WI38 (cell line): Measurements from ENCODE around the gene PI3.

Source experiments
- H3K4me3 ChIP-seq: 2 replicates; pipeline ENCODE4 v1.5.1; 2011; ENCODE audit warnings: low read depth, mild to moderate bottlenecking, control low read depth, low read length
- TF ChIP-seq, protein P1 (sequence below): IDR thresholded peaks from 2 replicates; pipeline ENCODE4 v1.5.1; 2012; ENCODE audit warnings: low read depth, mild to moderate bottlenecking, control low read depth, low read length

The PI3 gene

DNA sequence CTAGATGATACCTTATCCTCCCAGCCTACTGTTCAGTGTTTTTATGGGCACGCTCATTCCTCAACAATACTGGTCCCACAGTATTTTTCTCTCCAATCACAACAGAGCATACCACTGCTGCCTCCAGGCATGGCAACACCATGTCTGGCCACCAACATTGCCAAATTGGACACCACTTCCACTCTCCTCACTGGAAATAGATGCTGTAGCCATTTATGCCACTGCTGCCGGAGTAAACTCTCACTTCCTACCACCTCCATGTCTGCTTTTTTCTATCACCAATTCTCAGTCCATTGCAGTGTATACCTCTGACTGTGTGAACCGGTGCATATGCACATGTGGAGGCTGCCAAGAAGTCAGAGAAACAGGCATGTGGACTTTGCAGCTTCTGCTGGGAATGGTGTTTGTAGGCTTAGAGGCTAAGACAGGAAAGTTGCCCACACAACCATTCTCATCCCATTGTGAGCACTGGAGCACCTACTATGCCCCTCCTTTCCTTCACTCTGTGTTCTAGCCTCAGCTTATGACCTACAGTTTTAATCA, 14.4 kb downstream of the PI3 start:
- TF ChIP-seq, protein P1, sequence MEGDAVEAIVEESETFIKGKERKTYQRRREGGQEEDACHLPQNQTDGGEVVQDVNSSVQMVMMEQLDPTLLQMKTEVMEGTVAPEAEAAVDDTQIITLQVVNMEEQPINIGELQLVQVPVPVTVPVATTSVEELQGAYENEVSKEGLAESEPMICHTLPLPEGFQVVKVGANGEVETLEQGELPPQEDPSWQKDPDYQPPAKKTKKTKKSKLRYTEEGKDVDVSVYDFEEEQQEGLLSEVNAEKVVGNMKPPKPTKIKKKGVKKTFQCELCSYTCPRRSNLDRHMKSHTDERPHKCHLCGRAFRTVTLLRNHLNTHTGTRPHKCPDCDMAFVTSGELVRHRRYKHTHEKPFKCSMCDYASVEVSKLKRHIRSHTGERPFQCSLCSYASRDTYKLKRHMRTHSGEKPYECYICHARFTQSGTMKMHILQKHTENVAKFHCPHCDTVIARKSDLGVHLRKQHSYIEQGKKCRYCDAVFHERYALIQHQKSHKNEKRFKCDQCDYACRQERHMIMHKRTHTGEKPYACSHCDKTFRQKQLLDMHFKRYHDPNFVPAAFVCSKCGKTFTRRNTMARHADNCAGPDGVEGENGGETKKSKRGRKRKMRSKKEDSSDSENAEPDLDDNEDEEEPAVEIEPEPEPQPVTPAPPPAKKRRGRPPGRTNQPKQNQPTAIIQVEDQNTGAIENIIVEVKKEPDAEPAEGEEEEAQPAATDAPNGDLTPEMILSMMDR, result no peak
- H3K4me3 ChIP-seq, result no peak overlapping the region

- H3K4me3 ChIP-seq, result no peak overlapping the region
- TF ChIP-seq, protein P1, result no peak
Measured at GRCh38 chr20:45189861-45190260, 15.2 kb downstream of the PI3 start.

GRCh38 chr20:45191926-45192325, 17.2 kb downstream of the PI3 start:
- TF ChIP-seq, protein P1, result no peak
- H3K4me3 ChIP-seq, result no peak overlapping the region

GRCh38 chr20:45193331-45193730, 18.6 kb downstream of the PI3 start:
- no peak overlapping the region for H3K4me3 ChIP-seq
- TF ChIP-seq, protein P1, result no peak

GRCh38 chr20:45206725-45207124, 32.0 kb downstream of the PI3 start, which contains the start of gene SEMG1:
TSS of gene SEMG1 (plus strand) at chr20:45207033. CDS start at chr20:45207054, 21 bp downstream.
- TF ChIP-seq, protein P1, result no peak
- no peak within 1 kb of the TSS for H3K4me3 ChIP-seq

- TF ChIP-seq, protein P1, result no peak
- no peak overlapping the region for H3K4me3 ChIP-seq
Measured at GRCh38 chr20:45209924-45210323, 35.2 kb downstream of the PI3 start.

DNA sequence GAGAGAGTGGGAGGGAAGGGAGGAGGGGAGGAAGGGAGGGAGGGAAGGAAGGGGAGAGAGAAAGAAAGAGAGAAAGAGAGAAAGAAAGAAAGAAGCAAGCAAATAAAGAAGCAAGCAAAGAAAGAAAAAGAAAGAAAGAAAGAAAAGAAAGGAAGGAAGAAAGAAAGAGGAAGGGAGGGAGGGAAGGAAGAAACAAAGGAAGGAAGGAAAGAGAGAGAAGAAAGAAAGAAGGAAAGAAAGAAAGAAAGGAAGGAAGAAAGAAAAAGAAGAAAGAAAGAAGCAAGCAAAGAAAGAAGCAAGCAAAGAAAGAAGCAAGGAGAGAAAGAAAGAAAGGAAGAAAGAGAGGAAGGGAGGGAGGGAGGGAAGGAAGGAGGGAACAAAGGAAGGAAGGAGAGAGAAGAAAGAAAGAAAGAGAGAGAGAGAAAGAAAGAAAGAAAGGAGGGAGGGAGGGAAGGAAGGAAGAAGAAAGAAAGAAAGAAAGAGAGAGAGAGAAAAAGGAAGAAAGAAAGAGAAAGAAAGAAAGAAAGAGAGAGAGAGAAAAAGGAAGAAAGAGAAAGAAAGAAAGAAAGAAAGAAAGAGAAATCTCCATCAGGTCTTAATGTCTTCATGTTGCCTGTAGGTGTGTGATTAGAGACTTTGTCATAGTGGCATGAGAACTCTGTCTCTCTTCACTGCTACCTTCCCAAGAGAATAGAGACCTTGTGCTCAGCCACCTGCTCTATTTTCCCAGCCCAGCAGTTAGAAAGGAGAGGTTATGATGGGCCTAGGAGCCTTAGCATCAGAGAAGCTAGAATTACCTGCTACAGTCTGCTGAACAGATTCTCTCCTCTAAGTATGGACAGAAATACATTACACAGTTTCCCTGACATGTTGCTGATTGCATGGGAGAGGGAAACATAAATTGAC, 37.1 kb downstream of the PI3 start:
- no peak overlapping the region for H3K4me3 ChIP-seq
- TF ChIP-seq, protein P1, result no peak
